Mammary epithelial cell (primary cell): Measurements from ENCODE around the gene BBC3.

Source experiments
- EZH2 ChIP-seq: IDR thresholded peaks from 2 replicates; pipeline ENCODE4 v1.6.1; 2012; ENCODE audit warnings: low read length, inconsistent platforms, borderline replicate concordance
- TF ChIP-seq, protein P1 (sequence below), 2 donors: IDR thresholded peaks in 1 of 2; conservative IDR thresholded peaks in 1 of 2; 2 replicates each; pipeline ENCODE4 v1.5.1; 2011 to 2012; ENCODE audit warnings: inconsistent platforms in 2 of 2, low read length in 2 of 2, mild to moderate bottlenecking in 2 of 2, control low read depth in 1 of 2, low read depth in 1 of 2; ENCODE audit not compliant: insufficient read depth in 1 of 2; ENCODE audit errors: extremely low read depth in 1 of 2

DNA sequence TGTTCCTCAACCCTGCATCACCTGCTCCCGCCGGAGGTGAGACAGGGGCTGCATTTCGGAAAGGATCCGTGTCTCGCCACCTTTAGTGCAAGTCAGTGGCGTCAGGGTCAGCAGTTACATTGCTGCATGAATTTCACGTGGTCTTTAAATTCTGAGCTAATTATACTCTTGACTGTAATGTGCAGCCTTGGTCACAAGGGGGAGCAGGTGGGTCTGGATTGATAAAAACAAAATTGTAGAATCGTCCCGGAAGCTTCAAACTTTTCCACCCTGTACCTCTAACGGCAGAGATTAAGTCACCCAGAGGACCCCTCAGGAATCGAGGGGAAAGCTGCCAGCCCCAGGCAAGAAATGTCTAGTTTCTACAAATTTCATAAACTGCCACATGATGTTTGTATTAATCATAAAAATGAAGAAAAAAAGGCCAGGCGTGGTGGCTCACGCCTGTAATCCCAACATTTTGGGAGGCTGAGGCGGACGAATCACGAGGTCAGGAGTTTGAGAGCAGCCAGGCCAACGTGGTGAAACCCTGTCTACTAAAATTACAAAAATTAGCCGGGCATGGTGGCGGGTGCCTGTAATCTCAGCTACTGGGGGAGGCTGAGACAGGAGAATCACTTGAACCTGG lies 20.2 kb downstream of the BBC3 start:
- TF ChIP-seq, protein P1, sequence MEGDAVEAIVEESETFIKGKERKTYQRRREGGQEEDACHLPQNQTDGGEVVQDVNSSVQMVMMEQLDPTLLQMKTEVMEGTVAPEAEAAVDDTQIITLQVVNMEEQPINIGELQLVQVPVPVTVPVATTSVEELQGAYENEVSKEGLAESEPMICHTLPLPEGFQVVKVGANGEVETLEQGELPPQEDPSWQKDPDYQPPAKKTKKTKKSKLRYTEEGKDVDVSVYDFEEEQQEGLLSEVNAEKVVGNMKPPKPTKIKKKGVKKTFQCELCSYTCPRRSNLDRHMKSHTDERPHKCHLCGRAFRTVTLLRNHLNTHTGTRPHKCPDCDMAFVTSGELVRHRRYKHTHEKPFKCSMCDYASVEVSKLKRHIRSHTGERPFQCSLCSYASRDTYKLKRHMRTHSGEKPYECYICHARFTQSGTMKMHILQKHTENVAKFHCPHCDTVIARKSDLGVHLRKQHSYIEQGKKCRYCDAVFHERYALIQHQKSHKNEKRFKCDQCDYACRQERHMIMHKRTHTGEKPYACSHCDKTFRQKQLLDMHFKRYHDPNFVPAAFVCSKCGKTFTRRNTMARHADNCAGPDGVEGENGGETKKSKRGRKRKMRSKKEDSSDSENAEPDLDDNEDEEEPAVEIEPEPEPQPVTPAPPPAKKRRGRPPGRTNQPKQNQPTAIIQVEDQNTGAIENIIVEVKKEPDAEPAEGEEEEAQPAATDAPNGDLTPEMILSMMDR (conservative IDR thresholded peaks at IDR 0.05 in 1 of 2, IDR thresholded peaks at IDR 0.05 in 1 of 2; ENCODE audit: extremely low read depth in 1 of 2, insufficient read depth in 1 of 2, low read depth in 1 of 2, low read length in 2 of 2): peak; percentile 82 to 84
- TF ChIP-seq EZH2: no peak
